HG03521 (cell line): ENCODE measurements around the gene PML.

ENCODE experiments used
- ATAC-seq: cut with Tn5 transposase; IDR thresholded peaks from one replicate; pipeline ENCODE4 v1.9.1; 2021; ENCODE audit warnings: mild to moderate bottlenecking, moderate library complexity; ENCODE audit not compliant: unreplicated experiment

The PML gene, protein sequence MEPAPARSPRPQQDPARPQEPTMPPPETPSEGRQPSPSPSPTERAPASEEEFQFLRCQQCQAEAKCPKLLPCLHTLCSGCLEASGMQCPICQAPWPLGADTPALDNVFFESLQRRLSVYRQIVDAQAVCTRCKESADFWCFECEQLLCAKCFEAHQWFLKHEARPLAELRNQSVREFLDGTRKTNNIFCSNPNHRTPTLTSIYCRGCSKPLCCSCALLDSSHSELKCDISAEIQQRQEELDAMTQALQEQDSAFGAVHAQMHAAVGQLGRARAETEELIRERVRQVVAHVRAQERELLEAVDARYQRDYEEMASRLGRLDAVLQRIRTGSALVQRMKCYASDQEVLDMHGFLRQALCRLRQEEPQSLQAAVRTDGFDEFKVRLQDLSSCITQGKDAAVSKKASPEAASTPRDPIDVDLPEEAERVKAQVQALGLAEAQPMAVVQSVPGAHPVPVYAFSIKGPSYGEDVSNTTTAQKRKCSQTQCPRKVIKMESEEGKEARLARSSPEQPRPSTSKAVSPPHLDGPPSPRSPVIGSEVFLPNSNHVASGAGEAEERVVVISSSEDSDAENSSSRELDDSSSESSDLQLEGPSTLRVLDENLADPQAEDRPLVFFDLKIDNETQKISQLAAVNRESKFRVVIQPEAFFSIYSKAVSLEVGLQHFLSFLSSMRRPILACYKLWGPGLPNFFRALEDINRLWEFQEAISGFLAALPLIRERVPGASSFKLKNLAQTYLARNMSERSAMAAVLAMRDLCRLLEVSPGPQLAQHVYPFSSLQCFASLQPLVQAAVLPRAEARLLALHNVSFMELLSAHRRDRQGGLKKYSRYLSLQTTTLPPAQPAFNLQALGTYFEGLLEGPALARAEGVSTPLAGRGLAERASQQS

DNA sequence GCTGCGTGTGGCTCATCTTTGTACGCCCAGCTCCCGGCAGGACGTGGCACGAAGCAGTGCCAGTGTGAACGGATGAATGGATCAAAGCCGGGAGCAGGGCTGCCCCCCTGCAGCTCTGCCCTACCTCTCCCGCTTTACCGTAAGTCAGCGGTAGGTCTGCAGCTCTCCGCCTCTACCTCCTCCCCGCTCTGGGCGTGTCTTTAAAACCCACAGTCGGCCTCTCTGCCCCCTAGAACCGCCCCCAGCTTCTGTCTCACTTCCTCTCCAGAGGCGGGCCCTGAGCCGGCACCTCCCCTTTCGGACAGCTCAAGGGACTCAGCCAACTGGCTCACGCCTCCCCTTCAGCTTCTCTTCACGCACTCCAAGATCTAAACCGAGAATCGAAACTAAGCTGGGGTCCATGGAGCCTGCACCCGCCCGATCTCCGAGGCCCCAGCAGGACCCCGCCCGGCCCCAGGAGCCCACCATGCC, at the start of gene PML:
PML (plus strand) TSS at position 304 of the 471 bp plus-strand sequence; CDS start at position 401, 97 bp downstream.
- peak; percentile 64 for ATAC-seq

- no peak for ATAC-seq
These were observed 49.4 kb upstream of the PML start for GRCh38 chr15:73945130-73945508.

DNA sequence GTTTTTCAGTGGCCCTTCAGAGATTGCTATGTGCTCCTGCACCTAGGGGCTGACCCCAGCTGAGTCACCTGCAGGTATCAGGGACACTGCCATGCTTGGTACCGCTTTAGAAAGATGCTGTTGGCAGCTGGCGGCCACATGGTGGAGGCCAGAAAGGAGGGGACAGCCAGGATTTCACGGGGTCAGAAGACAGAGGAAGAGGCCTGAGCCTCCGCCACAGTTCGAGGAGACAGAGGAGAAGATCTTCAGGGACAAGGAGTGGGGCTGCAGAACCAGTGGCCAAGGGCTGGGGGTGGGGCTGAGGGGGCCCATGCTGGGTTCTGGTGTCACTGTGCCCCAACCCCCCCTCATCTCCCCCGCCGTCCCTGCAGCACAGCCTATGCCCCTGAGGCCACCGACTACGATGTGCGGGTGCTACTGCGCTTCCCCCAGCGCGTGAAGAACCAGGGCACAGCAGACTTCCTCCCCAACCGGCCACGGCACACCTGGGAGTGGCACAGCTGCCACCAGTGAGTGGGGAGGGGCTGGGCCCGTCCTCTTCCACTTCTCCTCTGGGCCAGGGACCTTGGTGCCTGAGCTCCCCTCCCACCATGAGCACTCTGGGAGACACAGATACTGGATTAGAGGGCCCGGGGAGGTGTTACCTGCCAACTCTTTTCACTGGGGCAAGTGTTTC, 48.3 kb upstream of the PML start:
- ATAC-seq = no peak

- ATAC-seq = no peak
These were observed 47.6 kb upstream of the PML start for GRCh38 chr15:73946795-73947370.

DNA sequence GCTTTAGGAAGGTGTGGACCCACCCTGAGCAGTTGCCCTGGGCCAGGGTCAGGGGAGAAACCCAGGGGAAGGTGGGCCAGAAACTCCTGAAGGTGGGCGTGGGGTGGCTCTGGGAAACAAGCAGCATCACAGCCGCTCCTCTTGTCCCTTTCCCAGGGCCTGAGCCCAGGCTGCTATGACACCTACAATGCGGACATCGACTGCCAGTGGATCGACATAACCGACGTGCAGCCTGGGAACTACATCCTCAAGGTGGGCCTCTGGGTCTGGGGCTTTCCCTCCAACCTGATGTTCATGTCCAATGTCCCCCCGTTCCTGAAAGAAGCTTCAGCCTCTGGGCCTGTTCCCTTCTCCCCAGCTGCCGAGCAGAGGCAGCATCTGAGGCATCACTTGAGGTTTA, 46.9 kb upstream of the PML start:
- no peak for ATAC-seq

DNA sequence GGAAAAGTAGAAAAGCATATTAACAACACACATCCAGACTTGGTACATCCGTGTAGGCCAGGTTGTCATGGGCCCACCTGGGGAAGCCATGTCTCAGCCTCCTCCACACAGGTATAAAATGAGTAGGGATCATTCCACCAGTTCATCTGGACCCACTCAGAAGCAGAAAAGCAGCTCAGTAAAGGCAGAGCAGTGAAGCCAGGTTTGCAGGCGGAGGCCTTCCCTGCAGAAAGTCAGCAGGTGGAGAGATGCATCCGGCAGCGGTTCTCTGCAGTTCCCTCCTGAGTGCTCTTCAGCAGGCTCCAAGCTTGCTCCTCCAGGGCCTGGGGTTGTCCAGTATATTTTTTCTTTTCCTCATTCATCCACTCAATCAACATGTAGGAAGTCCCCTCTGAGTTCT, 46.1 kb upstream of the PML start:
- ATAC-seq = no peak

- ATAC-seq = no peak
These were observed 45.5 kb upstream of the PML start for GRCh38 chr15:73948982-73949381.

DNA sequence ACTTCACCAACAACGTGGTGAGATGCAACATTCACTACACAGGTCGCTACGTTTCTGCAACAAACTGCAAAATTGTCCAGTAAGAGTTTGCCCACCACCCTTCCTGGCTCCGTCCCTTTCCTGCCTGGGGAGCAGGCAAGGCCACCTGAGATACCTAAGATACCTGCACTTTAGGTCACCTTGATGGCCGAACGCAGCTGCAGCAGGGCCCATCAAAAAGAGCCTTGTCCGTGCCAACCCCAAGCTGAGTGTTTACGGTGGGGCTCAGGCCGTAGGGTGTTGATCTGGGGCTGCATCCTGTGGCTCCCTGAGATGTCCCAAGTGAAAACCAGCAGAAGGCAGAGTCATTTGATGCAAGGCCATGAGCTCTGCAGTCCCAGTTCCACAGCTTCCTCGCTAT, 45.0 kb upstream of the PML start:
- no peak for ATAC-seq

DNA sequence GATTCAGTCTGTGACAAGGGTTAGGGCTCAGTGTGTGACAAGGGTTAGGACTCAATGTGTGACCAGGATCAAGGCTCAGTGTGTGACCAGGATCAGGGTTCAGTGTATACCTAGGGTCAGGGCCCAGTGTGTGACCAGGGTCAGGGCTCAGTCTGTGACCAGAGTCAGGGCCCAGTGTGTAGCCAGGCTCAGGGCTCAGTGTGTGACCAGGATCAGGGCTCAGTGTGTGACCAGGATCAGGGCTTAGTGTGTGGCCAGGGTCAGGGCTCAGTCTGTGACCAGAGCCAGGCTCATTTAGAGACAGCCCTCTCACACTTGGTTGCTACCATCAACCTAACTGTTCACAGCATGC, 44.1 kb upstream of the PML start:
- ATAC-seq = no peak

GRCh38 chr15:73950831-73951561, 43.5 kb upstream of the PML start:
- no peak for ATAC-seq

GRCh38 chr15:73951601-73952000, 42.9 kb upstream of the PML start:
- no peak for ATAC-seq

GRCh38 chr15:73952171-73952912, 42.2 kb upstream of the PML start:
- no peak for ATAC-seq

DNA sequence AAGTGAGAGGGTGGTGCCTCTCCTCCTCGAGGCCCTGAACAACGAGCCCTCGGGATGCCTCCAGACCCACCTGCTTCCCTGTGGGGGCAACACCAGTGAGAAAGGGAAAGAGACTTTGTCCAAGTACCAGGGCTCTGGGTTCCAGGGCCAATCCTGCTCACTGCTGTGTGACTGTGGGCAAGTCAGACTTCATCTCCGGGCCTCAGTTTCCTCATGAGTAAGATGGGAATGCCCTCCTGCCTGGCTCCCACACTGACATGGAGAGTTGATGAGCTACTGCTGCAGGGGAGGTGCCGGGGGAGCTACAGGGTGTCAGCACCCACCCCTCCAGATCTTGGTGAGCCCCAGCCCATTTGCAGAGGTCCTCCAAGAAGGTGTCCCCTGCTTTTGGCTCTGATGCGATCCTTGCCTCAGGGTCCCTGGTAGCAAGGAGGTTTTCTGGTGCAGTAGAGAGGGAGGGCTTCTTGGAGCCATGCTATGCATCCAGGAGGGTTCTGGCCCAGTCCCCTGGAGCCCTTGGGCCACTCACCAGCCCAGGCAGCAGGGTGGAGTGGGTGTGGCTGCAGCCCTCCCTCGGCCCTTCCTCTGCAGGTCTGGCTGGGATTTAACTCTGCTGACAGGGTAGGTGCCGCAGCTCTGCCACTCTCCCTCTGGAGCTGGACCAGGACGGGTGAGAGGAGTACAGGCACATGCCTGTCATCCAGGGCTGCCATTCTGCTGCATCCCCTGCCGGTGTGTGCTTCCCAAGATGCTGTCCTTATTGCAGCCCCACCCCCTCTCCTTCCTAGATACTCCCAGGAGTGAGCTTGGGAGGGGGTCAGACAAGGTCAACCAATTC, 41.4 kb upstream of the PML start:
- ATAC-seq = no peak

DNA sequence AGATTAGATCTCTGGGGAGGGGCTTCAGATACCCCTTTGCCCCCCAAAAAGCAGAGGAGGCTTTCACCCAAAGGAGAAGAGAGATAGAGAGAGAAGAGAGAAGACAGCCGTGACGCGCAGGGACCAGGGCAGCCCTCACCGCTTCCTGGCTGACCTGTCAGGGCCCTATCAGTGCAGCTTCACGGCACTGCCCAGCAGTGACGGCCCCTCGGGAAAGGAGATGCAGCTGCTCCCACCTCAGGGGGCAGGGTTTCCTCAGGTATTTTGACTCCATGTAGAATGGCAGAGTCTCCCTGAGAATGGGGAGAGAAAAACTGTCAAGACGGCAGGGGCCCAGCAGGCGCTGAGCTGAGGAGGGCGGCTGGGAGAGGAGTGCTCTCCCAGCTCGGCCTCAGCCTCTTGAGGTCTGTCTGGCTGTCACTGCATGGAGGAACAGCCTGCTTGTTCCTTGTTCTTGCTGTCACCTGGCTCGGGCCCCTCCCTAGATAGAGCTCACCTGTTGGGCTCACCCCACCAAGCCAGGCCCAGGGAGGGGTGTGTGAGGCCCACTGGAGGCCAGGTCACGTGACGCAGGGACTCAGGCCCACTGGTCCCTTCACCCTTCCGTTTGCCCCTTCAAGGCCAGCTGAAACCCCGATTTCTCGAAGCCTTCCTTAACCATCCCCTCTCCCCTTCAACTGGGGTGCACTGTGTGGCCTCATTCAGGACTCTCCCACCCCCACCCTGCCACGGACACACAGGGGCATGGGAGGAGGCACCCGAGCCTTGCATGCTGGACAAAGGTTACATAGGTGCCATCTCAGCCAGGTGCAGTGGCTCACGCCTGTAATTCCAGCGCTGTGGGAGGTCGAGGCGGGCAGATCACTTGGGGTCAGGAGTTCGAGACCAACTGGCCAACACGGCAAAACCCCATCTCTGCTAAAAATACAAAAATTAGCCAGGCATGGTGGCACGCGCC, 40.0 kb upstream of the PML start:
- ATAC-seq = no peak

GRCh38 chr15:73955326-73955725, 39.2 kb upstream of the PML start:
- no peak for ATAC-seq

DNA sequence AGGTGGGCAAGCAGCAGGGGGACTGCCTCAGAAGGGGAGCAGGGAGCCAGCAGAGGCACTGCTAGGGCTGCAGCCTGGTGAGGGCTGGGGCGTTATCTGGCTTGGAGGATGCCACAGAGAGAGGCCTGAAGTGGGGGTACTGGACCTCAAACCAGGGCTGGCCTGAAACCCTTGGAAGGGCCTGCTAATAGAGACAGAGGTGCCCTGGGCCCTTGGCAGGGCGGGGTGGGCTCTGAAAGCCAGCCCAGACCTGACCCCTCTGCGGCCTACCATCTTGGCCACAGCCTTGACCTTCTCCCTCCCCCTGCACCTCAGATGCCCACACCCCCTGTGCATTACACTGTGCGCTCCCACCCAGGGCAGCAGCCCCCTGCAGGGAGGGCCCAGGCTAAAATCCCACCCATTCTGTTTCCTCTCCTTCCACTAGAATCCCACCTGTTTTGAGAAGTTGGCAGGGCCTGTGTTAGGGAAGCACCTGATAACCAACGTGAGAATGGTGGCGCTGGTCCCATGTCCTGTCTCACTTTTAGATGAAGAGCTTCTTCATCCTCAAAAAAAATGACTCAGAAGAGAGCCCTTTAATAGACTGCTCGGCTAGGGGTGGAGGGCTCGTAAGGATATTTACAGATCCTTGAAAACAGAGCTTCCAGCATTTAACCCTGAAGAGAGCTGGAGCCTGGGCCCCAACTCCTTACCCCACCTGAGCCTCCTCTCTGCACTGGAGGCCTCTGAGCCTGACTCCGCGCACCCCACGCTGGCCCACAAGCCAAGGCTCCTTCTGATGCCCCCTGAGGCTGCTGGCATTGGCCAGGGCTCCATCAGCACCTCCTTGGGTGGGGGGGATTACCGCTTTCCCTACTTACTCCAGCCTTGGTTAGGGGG, 38.4 kb upstream of the PML start:
- no peak for ATAC-seq

- ATAC-seq = no peak
These were observed 37.8 kb upstream of the PML start for GRCh38 chr15:73956743-73957135.
